LNCaP clone FGC (cell line): ENCODE results near the gene ZNF467.

Experiments used
- DNase-seq: peaks from one replicate; pipeline ENCODE4 v3.0.0-alpha.2; 2011; ENCODE audit warnings: low read depth
- H3K4me3 ChIP-seq: 2 replicates; pipeline ENCODE4 v1.5.1; 2011; ENCODE audit warnings: mild to moderate bottlenecking, low read depth, low read length, control low read depth
- CTCF ChIP-seq: IDR thresholded peaks from 2 replicates; pipeline ENCODE4 v1.5.1; 2012; ENCODE audit warnings: mild to moderate bottlenecking; ENCODE audit not compliant: control insufficient read depth, insufficient read depth; ENCODE audit errors: extremely low read depth

Gene ZNF467

GRCh38 chr7:149778327-149778637 lies 4.9 kb upstream of the ZNF467 start:
- no peak for TF ChIP-seq CTCF
- H3K4me3 ChIP-seq, result no peak overlapping the region
- DNase-seq, result no peak

DNA sequence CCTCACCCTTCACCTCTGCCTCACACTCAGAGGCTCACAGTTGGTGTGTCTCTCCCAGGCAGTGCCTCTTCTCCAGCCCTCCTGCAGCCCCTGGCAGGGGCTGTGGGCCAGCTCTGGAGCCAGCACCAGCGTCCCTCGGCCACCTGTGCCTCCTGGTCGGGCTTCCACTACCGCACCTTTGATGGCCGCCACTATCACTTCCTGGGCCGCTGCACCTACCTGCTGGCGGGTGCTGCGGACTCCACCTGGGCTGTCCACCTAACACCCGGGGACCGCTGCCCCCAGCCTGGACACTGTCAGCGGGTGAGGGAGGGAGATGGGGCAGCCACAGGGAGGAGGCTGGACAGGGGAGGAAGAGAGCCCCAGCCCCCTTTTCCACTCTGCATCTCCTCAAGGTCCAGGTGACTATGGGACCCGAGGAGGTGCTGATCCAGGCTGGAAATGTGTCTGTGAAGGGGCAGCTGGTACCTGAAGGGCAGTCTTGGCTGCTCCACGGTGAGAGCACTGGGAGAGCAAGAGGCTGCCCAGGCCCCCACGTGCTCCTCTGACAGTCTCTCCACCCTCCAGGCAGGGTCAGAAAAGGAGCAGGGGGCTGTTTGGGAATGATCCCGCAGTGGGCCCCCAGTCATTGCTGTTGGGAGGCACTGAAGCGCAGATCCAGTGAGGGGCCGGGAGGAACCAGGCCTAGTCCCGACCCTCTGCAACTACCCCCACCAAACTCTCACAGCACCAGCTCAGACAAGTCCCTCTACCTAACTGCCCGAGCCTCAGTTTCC lies 4.4 kb upstream of the ZNF467 start:
- TF ChIP-seq CTCF, result no peak
- H3K4me3 ChIP-seq, result no peak overlapping the region
- DNase-seq, result no peak

GRCh38 chr7:149776848-149777407 lies 3.5 kb upstream of the ZNF467 start:
- no peak for DNase-seq
- H3K4me3 ChIP-seq, result no peak overlapping the region
- no peak for TF ChIP-seq CTCF

- DNase-seq, result peak; percentile 30
- no peak for TF ChIP-seq CTCF
- no peak overlapping the region for H3K4me3 ChIP-seq
These were observed 2.9 kb upstream of the ZNF467 start for GRCh38 chr7:149776289-149776688.

- DNase-seq, result no peak
- TF ChIP-seq CTCF, result no peak
- H3K4me3 ChIP-seq, result no peak overlapping the region
These were observed 1.8 kb upstream of the ZNF467 start for GRCh38 chr7:149775176-149775556.

DNA sequence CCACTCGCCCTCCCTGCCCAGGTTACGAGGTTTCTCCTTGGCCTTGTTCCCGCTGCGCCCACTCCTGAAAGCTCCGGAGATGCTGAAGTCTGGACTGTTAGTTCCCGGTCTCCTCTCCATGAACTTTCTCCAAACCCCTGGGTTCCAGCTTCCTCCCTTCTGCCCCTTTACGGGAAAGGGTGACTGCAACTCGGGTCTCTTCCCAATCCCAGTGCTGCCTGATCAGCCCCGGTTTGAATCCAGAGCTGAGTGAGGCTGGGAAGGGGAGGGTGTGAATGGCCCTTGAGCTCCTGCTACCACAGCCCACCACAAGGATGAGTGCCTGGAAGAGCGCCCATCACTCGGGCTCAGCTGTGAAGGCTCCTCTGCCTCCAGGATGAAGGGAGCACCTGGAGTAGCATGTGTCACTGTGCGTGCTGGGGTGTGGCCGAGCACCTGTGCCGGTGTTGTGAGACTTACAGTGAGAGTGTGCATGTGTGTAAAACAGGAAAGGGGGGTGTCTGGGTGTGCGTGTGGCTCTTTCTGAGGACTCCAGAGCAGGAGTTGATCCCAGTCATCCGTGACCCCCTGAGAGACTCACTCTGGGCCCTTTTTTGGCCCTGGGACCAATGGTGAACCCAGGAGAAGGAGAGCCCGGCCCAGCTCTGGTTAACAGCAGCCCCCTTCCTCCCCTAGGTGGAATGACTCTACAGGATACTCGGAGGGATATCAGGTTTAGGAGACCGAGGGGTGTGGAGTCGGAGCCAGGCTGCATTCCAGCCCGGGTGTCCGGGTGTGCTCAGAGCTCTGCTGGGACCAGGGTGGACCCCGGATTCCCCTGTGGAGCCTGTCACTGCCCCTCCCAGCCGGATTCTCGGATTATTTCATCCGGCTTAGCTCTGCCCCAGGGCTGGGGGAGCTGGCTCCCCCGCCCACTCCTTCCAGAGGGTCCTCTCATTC lies 1.1 kb upstream of the ZNF467 start:
- no peak overlapping the region for H3K4me3 ChIP-seq
- no peak for DNase-seq
- TF ChIP-seq CTCF, result no peak
